WTC11 (cell line): ENCODE results near the gene SLC44A1. TPM values are rescaled to one million over a fixed set of nuclear protein-coding genes. Genes with fewer than 3 reads are reported as not detected.
A peak's percentile ranks its signal among the peaks of the same experiment; 100 is the strongest.

Source experiments
- ATAC-seq: fragments of 200-7000 bp; cut with Tn5 transposase; 2 replicates; pipeline ENCODE4 v1.10.0; 2021; ENCODE audit warnings: mild to moderate bottlenecking, moderate library complexity
- CTCF ChIA-PET: fragments of 300-600 bp; sonication (Branson Sonifier 250); formaldehyde crosslinking; loops from one replicate; lab custom pipeline; 2021; ENCODE audit warnings: antibody characterized with exemption; lab: Charles Lee
- POLR2A ChIA-PET: fragments of 350-600 bp; sonication (Branson Sonifier 250); formaldehyde crosslinking; loops from one replicate; lab custom pipeline; 2021; ENCODE audit warnings: antibody characterized with exemption; lab: Charles Lee
- DNase-seq: peaks from one replicate; pipeline ENCODE4 v3.0.0; 2021; ENCODE audit warnings: low spot score
- H3K27ac Mint-ChIP-seq: 2 replicates; pipeline ENCODE4 v1.8.0; 2021; ENCODE audit warnings: mixed read lengths
- H3K27me3 Mint-ChIP-seq: 2 replicates; pipeline ENCODE4 v1.8.0; 2021; ENCODE audit warnings: low read depth, mild to moderate bottlenecking, moderate library complexity, mixed read lengths
- H3K36me3 Mint-ChIP-seq: 2 replicates; pipeline ENCODE4 v1.8.0; 2021; ENCODE audit warnings: mixed read lengths
- H3K4me1 Mint-ChIP-seq: 2 replicates; pipeline ENCODE4 v1.8.0; 2022; ENCODE audit warnings: mixed read lengths
- H3K4me3 Mint-ChIP-seq: 2 replicates; pipeline ENCODE4 v1.8.0; 2021; ENCODE audit warnings: mild to moderate bottlenecking, moderate library complexity, mixed read lengths
- H3K9me3 Mint-ChIP-seq: 2 replicates; pipeline ENCODE4 v1.8.0; 2021; ENCODE audit warnings: mixed read lengths
- CREB1 ChIP-seq: sonication (generic); formaldehyde crosslinking; IDR thresholded peaks from 2 replicates; pipeline ENCODE4 v1.8.0; 2023; ENCODE audit warnings: mild to moderate bottlenecking, missing genetic modification reagents
- CREM ChIP-seq: sonication (generic); formaldehyde crosslinking; IDR thresholded peaks from 2 replicates; pipeline ENCODE4 v1.8.1; 2022; ENCODE audit warnings: mild to moderate bottlenecking, missing genetic modification reagents, moderate library complexity
- EMX1 ChIP-seq: fragments of 250-450 bp; sonication (Bioruptor Pico); IDR thresholded peaks from 2 replicates; pipeline ENCODE4 v1.8.0; 2021; ENCODE audit warnings: mild to moderate bottlenecking
- GTF2I ChIP-seq: fragments of 250-450 bp; sonication (Bioruptor Pico); conservative IDR thresholded peaks from 2 replicates; pipeline ENCODE4 v1.4.0; 2021; ENCODE audit warnings: mild to moderate bottlenecking
- JAZF1 ChIP-seq: fragments of 250-450 bp; sonication (Bioruptor Pico); IDR thresholded peaks from 2 replicates; pipeline ENCODE4 v1.9.0; 2021; ENCODE audit warnings: moderate library complexity, mild to moderate bottlenecking, inconsistent platforms
- MXD4 ChIP-seq: fragments of 250-450 bp; sonication (Bioruptor Pico); IDR thresholded peaks from 2 replicates; pipeline ENCODE4 v1.8.0; 2021; ENCODE audit warnings: mild to moderate bottlenecking, moderate library complexity, borderline replicate concordance
- NR1H2 ChIP-seq: sonication (generic); formaldehyde crosslinking; IDR thresholded peaks from 2 replicates; pipeline ENCODE4 v1.9.0; 2021; ENCODE audit warnings: mild to moderate bottlenecking, moderate library complexity, missing genetic modification reagents
- OVOL2 ChIP-seq: fragments of 250-450 bp; sonication (Bioruptor Pico); IDR thresholded peaks from 2 replicates; pipeline ENCODE4 v1.9.0; 2021; ENCODE audit warnings: mild to moderate bottlenecking, borderline replicate concordance
- PRRX2 ChIP-seq: fragments of 250-450 bp; sonication (Bioruptor Pico); IDR thresholded peaks from 2 replicates; pipeline ENCODE4 v1.8.0; 2021; ENCODE audit warnings: mild to moderate bottlenecking
- RELA ChIP-seq: sonication (generic); formaldehyde crosslinking; IDR thresholded peaks from 2 replicates; pipeline ENCODE4 v1.8.1; 2022; ENCODE audit warnings: missing genetic modification reagents, mild to moderate bottlenecking, borderline replicate concordance
- SMAD4 ChIP-seq: sonication (generic); formaldehyde crosslinking; IDR thresholded peaks from 2 replicates; pipeline ENCODE4 v1.8.0; 2022; ENCODE audit warnings: mild to moderate bottlenecking, missing genetic modification reagents
- ZBTB21 ChIP-seq: sonication (generic); formaldehyde crosslinking; IDR thresholded peaks from 2 replicates; pipeline ENCODE4 v1.8.1; 2023; ENCODE audit warnings: mild to moderate bottlenecking, missing genetic modification reagents, borderline replicate concordance
- ZNF232 ChIP-seq: sonication (generic); formaldehyde crosslinking; IDR thresholded peaks from 2 replicates; pipeline ENCODE4 v1.8.0; 2022; ENCODE audit warnings: mild to moderate bottlenecking, missing genetic modification reagents
- ZNF263 ChIP-seq: sonication (generic); formaldehyde crosslinking; IDR thresholded peaks from 2 replicates; pipeline ENCODE4 v1.8.1; 2022; ENCODE audit warnings: low read depth, mild to moderate bottlenecking, moderate library complexity, missing genetic modification reagents
- total RNA-seq: library from RNA; stranded (reverse); gene quantifications from 3 replicates; pipeline ENCODE4 v1.2.3, GENCODE V29; 2021
- TF ChIP-seq, protein P1 (sequence below): sonication (generic); formaldehyde crosslinking; IDR thresholded peaks from 2 replicates; pipeline ENCODE4 v1.8.0; 2022; ENCODE audit warnings: mild to moderate bottlenecking, missing genetic modification reagents
- TF ChIP-seq, protein P2 (sequence below): sonication (generic); formaldehyde crosslinking; IDR thresholded peaks from 2 replicates; pipeline ENCODE4 v1.8.1; 2022; ENCODE audit warnings: mild to moderate bottlenecking, missing genetic modification reagents, moderate library complexity, borderline replicate concordance
- TF ChIP-seq, protein P3 (sequence below): sonication (generic); formaldehyde crosslinking; IDR thresholded peaks from 2 replicates; pipeline ENCODE4 v1.8.1; 2023; ENCODE audit warnings: mild to moderate bottlenecking, missing genetic modification reagents, moderate library complexity
- TF ChIP-seq, protein P4 (sequence below): fragments of 250-450 bp; sonication (Bioruptor Pico); IDR thresholded peaks from 2 replicates; pipeline ENCODE4 v1.9.0; 2021; ENCODE audit warnings: mild to moderate bottlenecking
- TF ChIP-seq, protein P5 (sequence below): fragments of 250-450 bp; sonication (Bioruptor Pico); IDR thresholded peaks from 2 replicates; pipeline ENCODE4 v1.8.0; 2021; ENCODE audit warnings: mild to moderate bottlenecking
- TF ChIP-seq, protein P6 (sequence below): sonication (generic); formaldehyde crosslinking; IDR thresholded peaks from 2 replicates; pipeline ENCODE4 v1.8.0; 2022; ENCODE audit warnings: missing genetic modification reagents
- TF ChIP-seq, protein P7 (sequence below): sonication (generic); formaldehyde crosslinking; IDR thresholded peaks from 2 replicates; pipeline ENCODE4 v1.8.1; 2022; ENCODE audit warnings: low read depth, mild to moderate bottlenecking, moderate library complexity, missing genetic modification reagents, borderline replicate concordance
- TF ChIP-seq, protein P8 (sequence below): fragments of 200-600 bp; IDR thresholded peaks from 2 replicates; pipeline ENCODE4 v1.8.0; 2022; ENCODE audit warnings: antibody characterized with exemption

The SLC44A1 gene
- total RNA-seq, 1 experiment from 2014 or later: 48.9 TPM

DNA sequence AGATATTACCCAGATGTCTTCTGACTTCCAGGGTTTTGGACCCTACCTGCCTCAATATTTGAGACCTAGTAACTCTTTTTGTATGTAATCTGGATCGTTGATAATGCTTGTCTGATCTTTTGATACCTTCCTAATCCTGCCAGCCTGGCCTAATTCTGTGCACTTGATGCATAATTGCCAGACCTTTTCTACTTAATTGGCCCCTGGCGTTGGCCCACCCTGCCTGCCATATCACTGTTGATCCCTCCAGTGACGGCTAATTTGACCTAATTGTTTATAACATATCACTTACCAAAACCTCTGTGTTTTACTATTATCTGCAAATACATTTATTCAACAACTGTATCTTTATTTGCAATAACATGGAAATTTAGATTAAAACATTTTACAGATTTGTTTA is 49.0 kb downstream of the SLC44A1 start:
- peaks cover 98% of the 10 kb centered on the region for H3K4me1 Mint-ChIP-seq
- ChIA-PET CTCF (interaction anchor here (0.9 to 1.4 kb wide), 2 partner anchors 39 to 49 kb away, joined by 3 read pairs; partner anchors contain the start of gene SLC44A1), POLR2A (no interaction called here)
- no peak overlapping the region for H3K4me3 Mint-ChIP-seq
- no peak for ATAC-seq
- no peaks in the 10 kb centered on the region for H3K27me3 Mint-ChIP-seq
- DNase-seq: no peak
- TF ChIP-seq GTF2I (CRISPR knock-in tag) (no peak), ZBTB21 (CRISPR knock-in tag) (no peak), JAZF1 (CRISPR knock-in tag) (no peak), RELA (CRISPR knock-in tag) (no peak), ZNF263 (no peak), CREM (CRISPR knock-in tag) (no peak), EMX1 (CRISPR knock-in tag) (no peak), MXD4 (CRISPR knock-in tag) (no peak), OVOL2 (CRISPR knock-in tag) (no peak), ZNF232 (no peak)
- TF ChIP-seq, protein P1, sequence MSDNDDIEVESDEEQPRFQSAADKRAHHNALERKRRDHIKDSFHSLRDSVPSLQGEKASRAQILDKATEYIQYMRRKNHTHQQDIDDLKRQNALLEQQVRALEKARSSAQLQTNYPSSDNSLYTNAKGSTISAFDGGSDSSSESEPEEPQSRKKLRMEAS (CRISPR knock-in tag): no peak
- TF ChIP-seq, protein P2, sequence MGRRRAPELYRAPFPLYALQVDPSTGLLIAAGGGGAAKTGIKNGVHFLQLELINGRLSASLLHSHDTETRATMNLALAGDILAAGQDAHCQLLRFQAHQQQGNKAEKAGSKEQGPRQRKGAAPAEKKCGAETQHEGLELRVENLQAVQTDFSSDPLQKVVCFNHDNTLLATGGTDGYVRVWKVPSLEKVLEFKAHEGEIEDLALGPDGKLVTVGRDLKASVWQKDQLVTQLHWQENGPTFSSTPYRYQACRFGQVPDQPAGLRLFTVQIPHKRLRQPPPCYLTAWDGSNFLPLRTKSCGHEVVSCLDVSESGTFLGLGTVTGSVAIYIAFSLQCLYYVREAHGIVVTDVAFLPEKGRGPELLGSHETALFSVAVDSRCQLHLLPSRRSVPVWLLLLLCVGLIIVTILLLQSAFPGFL (CRISPR knock-in tag): no peak
- TF ChIP-seq, protein P3, sequence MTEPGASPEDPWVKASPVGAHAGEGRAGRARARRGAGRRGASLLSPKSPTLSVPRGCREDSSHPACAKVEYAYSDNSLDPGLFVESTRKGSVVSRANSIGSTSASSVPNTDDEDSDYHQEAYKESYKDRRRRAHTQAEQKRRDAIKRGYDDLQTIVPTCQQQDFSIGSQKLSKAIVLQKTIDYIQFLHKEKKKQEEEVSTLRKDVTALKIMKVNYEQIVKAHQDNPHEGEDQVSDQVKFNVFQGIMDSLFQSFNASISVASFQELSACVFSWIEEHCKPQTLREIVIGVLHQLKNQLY (CRISPR knock-in tag): no peak
- TF ChIP-seq, protein P4, sequence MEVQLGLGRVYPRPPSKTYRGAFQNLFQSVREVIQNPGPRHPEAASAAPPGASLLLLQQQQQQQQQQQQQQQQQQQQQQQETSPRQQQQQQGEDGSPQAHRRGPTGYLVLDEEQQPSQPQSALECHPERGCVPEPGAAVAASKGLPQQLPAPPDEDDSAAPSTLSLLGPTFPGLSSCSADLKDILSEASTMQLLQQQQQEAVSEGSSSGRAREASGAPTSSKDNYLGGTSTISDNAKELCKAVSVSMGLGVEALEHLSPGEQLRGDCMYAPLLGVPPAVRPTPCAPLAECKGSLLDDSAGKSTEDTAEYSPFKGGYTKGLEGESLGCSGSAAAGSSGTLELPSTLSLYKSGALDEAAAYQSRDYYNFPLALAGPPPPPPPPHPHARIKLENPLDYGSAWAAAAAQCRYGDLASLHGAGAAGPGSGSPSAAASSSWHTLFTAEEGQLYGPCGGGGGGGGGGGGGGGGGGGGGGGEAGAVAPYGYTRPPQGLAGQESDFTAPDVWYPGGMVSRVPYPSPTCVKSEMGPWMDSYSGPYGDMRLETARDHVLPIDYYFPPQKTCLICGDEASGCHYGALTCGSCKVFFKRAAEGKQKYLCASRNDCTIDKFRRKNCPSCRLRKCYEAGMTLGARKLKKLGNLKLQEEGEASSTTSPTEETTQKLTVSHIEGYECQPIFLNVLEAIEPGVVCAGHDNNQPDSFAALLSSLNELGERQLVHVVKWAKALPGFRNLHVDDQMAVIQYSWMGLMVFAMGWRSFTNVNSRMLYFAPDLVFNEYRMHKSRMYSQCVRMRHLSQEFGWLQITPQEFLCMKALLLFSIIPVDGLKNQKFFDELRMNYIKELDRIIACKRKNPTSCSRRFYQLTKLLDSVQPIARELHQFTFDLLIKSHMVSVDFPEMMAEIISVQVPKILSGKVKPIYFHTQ (CRISPR knock-in tag): no peak
- TF ChIP-seq, protein P5, sequence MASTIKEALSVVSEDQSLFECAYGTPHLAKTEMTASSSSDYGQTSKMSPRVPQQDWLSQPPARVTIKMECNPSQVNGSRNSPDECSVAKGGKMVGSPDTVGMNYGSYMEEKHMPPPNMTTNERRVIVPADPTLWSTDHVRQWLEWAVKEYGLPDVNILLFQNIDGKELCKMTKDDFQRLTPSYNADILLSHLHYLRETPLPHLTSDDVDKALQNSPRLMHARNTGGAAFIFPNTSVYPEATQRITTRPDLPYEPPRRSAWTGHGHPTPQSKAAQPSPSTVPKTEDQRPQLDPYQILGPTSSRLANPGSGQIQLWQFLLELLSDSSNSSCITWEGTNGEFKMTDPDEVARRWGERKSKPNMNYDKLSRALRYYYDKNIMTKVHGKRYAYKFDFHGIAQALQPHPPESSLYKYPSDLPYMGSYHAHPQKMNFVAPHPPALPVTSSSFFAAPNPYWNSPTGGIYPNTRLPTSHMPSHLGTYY (CRISPR knock-in tag): no peak
- H3K36me3 Mint-ChIP-seq: no peaks in the 10 kb centered on the region
- peak overlapping the region; percentile 67; the same call in 1 of the 2 replicates for H3K27ac Mint-ChIP-seq
- H3K9me3 Mint-ChIP-seq: no peaks in the 10 kb centered on the region

DNA sequence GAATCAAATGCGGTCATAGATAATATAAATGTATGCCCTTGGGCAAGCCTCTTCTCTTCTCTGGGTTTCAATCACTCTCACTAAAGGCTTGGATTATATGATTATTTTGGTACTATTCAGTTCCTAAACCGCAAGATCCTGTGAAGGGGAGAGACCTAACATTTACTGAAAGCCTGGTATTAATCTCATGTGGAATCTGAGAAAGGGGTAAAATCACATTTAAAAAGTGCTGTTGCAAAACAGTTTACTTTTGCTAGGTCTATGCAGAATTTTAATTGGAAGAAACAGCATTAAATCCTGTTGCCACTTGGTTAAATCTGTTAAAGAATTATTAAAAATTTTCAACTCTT is 50.7 kb downstream of the SLC44A1 start:
- H3K36me3 Mint-ChIP-seq: peaks cover 7% of the 10 kb centered on the region
- ChIA-PET CTCF (no interaction called here), POLR2A (no interaction called here)
- TF ChIP-seq, protein P6, sequence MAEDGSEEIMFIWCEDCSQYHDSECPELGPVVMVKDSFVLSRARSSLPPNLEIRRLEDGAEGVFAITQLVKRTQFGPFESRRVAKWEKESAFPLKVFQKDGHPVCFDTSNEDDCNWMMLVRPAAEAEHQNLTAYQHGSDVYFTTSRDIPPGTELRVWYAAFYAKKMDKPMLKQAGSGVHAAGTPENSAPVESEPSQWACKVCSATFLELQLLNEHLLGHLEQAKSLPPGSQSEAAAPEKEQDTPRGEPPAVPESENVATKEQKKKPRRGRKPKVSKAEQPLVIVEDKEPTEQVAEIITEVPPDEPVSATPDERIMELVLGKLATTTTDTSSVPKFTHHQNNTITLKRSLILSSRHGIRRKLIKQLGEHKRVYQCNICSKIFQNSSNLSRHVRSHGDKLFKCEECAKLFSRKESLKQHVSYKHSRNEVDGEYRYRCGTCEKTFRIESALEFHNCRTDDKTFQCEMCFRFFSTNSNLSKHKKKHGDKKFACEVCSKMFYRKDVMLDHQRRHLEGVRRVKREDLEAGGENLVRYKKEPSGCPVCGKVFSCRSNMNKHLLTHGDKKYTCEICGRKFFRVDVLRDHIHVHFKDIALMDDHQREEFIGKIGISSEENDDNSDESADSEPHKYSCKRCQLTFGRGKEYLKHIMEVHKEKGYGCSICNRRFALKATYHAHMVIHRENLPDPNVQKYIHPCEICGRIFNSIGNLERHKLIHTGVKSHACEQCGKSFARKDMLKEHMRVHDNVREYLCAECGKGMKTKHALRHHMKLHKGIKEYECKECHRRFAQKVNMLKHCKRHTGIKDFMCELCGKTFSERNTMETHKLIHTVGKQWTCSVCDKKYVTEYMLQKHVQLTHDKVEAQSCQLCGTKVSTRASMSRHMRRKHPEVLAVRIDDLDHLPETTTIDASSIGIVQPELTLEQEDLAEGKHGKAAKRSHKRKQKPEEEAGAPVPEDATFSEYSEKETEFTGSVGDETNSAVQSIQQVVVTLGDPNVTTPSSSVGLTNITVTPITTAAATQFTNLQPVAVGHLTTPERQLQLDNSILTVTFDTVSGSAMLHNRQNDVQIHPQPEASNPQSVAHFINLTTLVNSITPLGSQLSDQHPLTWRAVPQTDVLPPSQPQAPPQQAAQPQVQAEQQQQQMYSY: no peak
- TF ChIP-seq, protein P7, sequence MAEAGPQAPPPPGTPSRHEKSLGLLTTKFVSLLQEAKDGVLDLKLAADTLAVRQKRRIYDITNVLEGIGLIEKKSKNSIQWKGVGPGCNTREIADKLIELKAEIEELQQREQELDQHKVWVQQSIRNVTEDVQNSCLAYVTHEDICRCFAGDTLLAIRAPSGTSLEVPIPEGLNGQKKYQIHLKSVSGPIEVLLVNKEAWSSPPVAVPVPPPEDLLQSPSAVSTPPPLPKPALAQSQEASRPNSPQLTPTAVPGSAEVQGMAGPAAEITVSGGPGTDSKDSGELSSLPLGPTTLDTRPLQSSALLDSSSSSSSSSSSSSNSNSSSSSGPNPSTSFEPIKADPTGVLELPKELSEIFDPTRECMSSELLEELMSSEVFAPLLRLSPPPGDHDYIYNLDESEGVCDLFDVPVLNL: no peak
- no peak for TF ChIP-seq PRRX2
- TF ChIP-seq SMAD4 (CRISPR knock-in tag): no peak
- TF ChIP-seq, protein P8, sequence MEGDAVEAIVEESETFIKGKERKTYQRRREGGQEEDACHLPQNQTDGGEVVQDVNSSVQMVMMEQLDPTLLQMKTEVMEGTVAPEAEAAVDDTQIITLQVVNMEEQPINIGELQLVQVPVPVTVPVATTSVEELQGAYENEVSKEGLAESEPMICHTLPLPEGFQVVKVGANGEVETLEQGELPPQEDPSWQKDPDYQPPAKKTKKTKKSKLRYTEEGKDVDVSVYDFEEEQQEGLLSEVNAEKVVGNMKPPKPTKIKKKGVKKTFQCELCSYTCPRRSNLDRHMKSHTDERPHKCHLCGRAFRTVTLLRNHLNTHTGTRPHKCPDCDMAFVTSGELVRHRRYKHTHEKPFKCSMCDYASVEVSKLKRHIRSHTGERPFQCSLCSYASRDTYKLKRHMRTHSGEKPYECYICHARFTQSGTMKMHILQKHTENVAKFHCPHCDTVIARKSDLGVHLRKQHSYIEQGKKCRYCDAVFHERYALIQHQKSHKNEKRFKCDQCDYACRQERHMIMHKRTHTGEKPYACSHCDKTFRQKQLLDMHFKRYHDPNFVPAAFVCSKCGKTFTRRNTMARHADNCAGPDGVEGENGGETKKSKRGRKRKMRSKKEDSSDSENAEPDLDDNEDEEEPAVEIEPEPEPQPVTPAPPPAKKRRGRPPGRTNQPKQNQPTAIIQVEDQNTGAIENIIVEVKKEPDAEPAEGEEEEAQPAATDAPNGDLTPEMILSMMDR: no peak
- no peak for TF ChIP-seq EMX1 (CRISPR knock-in tag)
- no peak for TF ChIP-seq CREB1
- TF ChIP-seq NR1H2: no peak
- no peak for DNase-seq
- H3K4me1 Mint-ChIP-seq: peaks cover 96% of the 10 kb centered on the region
- H3K9me3 Mint-ChIP-seq: no peaks in the 10 kb centered on the region
- no peak overlapping the region for H3K4me3 Mint-ChIP-seq
- H3K27me3 Mint-ChIP-seq: no peaks in the 10 kb centered on the region
- peak overlapping the region; percentile 86 for H3K27ac Mint-ChIP-seq
- no peak for ATAC-seq
